ENCODE data around the gene SKIDA1.
A peak's percentile ranks its signal among the peaks of the same experiment; 100 is the strongest.

The SKIDA1 gene

DNA sequence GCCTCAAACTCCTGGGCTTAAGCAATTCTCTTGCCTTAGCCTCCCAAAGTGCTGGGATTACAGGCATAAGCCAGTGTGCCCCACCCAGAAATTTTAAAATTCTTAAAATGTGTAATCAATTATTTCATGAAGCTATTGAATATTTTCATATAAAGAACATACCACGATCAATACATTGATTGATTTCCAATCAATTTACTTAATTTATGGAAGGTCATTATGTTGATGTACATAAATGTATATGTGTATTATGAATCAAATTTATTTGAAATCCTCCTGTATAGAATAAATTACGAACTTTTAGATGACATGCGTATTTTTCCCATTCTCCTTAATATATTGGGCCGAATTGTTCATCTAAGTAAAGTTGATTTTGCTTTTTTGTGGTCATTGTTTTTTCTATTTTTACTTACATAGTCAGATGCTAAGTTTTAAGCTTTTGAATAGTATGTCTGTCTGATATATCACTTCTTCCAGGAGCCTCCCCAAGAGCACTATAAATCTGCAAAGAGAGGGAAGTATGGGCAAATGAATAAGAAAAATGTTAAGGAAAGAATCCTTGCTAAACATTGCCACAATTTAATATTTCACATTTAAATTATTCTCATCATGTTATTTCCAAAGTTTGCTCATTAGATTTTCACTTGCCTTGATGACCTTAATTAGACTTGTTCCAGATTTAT is 35.3 kb downstream of the SKIDA1 start:
- Mint-ChIP-seq H3K4me3 (no peak overlapping the region), H3K4me1 (peaks cover 10% of the 10 kb centered on the region), H3K27ac (no peak overlapping the region), H3K9me3 (no peaks in the 10 kb centered on the region), H3K27me3 (peaks cover 52% of the 10 kb centered on the region)
- DNase-seq (no peak), ATAC-seq (no peak)

DNA sequence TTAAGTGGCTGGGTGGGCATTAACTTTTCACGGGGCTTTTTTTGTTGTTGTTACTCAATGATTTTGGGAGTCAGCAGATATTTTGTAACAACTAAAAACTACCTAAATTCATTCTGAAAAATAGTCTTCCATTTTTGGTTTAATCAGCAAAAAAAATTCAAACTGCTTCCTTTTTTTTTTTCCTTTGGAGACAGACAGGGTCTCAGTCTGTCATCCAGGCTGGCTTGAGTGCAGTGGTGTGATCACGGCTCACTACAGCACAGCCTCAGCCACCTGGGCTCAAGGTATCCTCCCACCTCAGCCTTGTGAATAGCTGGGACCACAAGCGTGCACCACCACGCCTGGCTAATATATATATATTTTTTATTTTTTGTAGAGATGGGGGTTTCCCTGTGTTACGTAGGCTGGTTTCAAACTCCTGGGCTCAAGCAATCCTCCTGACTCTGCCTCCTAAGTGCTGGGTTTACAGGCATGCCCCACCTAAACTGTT is 36.5 kb downstream of the SKIDA1 start:
- DNase-seq (no peak), ATAC-seq (no peak)
- H3K27me3 Mint-ChIP-seq, result peaks cover 42% of the 10 kb centered on the region
- no peak overlapping the region for H3K27ac Mint-ChIP-seq
- peaks cover 2% of the 10 kb centered on the region for H3K4me1 Mint-ChIP-seq
- H3K9me3 Mint-ChIP-seq, result no peaks in the 10 kb centered on the region
- no peak overlapping the region for H3K4me3 Mint-ChIP-seq

DNA sequence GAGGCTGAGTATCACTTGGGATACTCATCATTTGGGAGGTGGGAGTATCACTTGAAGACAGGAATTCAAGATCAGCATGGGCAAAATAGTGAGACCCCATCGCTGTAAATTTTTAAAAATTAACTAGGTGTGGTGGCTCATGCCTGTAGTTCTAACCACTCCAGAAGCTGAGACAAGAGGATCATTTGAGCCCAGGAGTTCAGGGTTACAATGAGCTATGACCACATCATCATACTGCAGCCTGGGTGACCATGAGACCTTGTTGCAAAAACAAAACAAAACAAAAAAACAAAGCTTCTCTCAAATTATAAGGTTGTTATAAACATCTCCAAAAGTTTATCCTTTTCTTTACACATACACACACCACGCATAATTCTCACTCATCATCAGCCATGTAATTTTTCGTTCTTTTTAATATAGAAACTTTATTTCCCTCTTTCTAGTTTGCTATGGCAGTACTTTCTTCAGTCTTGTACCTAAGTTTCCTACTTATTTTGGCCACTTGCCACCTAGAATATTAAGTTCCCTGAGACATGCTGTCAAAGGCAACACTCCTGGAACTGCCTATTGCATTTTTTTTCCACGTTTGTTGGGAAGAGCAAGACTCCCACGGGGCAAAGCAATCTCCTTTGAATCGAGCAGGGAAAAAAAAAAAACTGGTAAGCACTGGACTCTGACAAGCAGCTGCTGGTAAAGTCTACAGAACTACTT is 37.1 kb downstream of the SKIDA1 start:
- H3K27me3 Mint-ChIP-seq, result peaks cover 36% of the 10 kb centered on the region
- no peaks in the 10 kb centered on the region for H3K9me3 Mint-ChIP-seq
- DNase-seq (no peak), ATAC-seq (no peak)
- H3K4me1 Mint-ChIP-seq, result no peaks in the 10 kb centered on the region
- H3K4me3 Mint-ChIP-seq, result no peak overlapping the region
- H3K27ac Mint-ChIP-seq, result no peak overlapping the region

DNA sequence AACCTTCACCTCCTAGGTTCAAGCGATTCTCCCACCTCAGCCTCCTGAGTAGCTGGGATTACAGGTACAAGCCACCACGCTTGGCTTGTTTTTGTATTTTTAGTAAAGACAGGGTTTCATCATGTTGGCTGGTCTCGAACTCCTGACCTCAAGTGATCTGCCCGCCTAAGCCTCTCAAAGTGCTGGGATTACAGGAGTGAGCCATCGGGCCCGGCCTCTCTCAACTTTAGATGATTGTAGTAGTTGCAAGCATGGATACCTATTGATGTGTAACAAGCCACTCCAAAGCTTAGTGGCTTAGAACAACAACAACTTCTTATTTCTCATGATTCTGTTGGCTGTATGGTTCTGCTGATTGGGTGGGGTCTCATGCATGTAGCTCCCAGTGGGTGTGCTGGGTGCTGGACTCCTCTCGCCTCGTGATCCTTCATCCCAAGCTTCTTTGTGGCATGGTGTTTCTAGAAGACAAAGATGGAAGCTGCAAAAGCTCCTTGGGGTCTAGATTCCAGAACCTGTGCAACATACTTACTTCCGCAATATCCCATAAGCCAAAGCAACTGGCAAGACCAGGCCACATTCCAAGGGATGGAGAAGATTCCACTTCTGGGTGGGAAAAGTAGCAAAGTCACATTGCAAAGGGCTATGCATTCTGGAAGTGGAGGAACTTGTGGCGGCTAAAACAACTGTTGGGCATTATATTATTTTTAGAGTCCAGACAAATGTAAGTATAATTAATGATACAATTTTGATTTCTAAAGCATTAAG is 37.9 kb downstream of the SKIDA1 start:
- Mint-ChIP-seq H3K4me3 (no peak overlapping the region), H3K9me3 (no peaks in the 10 kb centered on the region), H3K4me1 (no peaks in the 10 kb centered on the region), H3K27ac (no peak overlapping the region), H3K27me3 (peaks cover 28% of the 10 kb centered on the region)
- DNase-seq (no peak), ATAC-seq (no peak)

DNA sequence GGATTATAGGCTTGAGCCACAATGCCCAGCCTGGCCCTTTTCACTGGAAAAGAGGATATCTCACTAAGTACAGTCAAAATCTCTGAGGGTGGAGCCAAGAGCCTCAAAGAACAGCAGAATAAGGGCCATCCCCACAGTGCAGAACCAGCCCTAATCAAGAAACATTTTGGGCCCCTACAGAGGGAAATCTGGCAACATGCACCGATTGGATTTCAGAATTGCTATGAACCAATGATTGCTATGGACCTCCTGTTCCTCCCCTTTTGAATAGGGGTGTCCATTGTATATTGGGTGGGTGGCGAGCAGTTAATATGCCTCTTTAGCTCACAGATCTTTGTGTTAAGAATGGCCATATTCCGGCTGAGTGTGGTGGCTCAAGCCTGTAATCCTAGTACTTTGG is 42.7 kb downstream of the SKIDA1 start:
- Mint-ChIP-seq H3K9me3 (no peaks in the 10 kb centered on the region), H3K4me1 (no peaks in the 10 kb centered on the region)

DNA sequence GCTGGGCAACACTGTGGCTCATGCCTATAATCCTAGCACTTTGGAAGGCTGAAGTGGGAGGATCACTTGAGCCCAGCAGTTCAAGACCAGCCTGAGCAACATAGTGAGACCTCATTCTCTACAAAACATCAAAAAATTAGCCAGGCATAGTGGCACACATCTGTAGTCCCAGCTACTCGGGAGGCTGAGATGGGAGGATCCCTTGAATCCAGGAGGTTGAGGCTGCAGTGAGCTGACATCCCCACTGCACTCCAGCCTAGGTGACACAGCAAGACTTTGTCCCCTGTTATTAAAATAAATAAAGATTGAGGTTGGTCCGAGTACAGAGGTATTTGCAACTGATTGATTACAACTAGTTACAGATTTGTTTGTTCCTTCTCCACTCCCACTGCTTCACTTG is 44.1 kb downstream of the SKIDA1 start:
- ATAC-seq (no peak), DNase-seq (no peak)
- Mint-ChIP-seq H3K27me3 (peaks cover 15% of the 10 kb centered on the region), H3K9me3 (no peaks in the 10 kb centered on the region), H3K4me3 (no peak overlapping the region), H3K4me1 (no peaks in the 10 kb centered on the region), H3K27ac (no peak overlapping the region)

More for the DNA sequence above, 42.7 kb downstream of the SKIDA1 start:
- no peak for DNase-seq
- H3K4me3 Mint-ChIP-seq, result no peak overlapping the region
- H3K27ac Mint-ChIP-seq, result no peak overlapping the region
- ATAC-seq, result no peak
- peaks cover 23% of the 10 kb centered on the region for H3K27me3 Mint-ChIP-seq

DNA sequence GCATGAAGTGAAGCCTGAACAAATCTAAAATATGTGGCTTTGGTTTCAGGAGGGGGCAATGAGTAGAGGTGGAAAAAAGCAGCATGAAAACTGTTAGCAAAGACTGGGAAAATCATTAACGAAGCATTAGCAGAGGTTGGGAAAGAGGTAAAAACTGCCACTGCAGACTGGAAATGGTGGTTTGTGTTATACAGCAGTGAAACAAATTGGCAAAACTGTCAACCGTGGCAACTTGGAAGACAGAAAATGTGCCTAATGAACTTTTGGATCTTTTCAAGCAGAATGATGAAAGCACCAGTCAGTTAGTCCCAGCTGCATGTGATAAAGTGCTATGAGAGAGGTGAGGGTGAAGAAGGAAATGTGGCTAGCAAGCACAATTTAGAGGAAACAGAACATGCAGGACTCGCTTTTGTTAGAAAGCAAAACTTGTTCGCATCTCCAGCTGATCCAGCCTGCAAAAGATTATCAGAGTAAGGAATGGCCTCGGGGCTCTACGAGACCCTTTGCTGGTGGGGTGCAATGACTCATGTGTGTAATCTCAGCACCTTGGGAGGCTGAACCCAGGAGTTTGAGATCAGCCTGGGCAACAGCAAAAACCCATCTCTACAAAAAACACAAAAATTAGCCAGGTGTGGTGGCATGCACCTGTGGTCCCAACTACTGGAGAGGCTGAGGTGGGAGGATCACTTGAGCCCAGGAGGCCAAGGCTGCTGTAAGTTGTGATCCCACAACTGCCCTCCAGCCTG is 45.7 kb downstream of the SKIDA1 start:
- Mint-ChIP-seq H3K9me3 (no peaks in the 10 kb centered on the region), H3K27ac (no peak overlapping the region), H3K4me1 (no peaks in the 10 kb centered on the region), H3K27me3 (peaks cover 15% of the 10 kb centered on the region), H3K4me3 (no peak overlapping the region)
- DNase-seq (no peak), ATAC-seq (no peak)

DNA sequence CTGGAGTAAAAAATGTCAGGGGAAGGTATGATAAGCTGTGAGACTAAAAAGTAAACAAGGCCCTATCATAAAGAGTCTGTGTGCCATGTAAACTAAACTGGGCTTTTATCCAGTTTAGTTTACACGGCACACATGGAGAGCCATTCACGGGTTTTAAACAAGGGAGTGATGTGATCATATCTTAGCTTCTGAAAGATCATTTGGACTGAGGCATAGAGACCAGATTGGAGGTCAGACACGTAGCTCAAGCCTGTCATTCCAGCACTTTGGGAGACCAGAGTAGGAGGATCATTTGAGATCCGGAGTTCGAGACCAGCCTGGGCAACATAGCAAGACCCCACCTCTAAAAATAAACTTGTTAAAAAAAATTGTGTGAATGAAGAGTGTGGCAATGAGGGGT is 50.1 kb downstream of the SKIDA1 start:
- H3K4me1 Mint-ChIP-seq, result no peaks in the 10 kb centered on the region
- DNase-seq (no peak), ATAC-seq (no peak)
- peaks cover 21% of the 10 kb centered on the region for H3K27me3 Mint-ChIP-seq
- H3K27ac Mint-ChIP-seq, result no peak overlapping the region
- H3K4me3 Mint-ChIP-seq, result no peak overlapping the region
- H3K9me3 Mint-ChIP-seq, result no peaks in the 10 kb centered on the region

DNA sequence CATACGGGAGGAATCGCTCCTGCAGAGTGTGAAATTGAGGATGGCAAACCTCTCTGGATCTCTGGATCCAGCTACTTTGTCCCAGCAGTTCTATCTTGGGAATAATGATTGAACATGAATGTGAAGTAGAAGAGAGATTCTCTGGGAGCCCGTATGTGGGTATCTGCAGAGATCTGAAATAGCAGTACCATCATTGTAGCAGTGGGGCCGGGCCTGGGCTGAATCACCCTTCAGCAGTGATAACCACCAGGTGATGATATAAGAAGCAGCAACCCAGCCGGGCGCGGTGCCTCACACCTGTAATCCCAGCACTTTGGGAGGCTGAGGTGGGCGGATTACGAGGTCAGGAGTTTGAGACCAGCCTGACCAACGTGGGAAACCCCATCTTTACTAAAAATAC is 51.9 kb downstream of the SKIDA1 start:
- no peak overlapping the region for H3K4me3 Mint-ChIP-seq
- H3K9me3 Mint-ChIP-seq, result no peaks in the 10 kb centered on the region
- ATAC-seq (no peak), DNase-seq (no peak)
- H3K27me3 Mint-ChIP-seq, result peaks cover 7% of the 10 kb centered on the region
- no peak overlapping the region for H3K27ac Mint-ChIP-seq
- no peaks in the 10 kb centered on the region for H3K4me1 Mint-ChIP-seq

DNA sequence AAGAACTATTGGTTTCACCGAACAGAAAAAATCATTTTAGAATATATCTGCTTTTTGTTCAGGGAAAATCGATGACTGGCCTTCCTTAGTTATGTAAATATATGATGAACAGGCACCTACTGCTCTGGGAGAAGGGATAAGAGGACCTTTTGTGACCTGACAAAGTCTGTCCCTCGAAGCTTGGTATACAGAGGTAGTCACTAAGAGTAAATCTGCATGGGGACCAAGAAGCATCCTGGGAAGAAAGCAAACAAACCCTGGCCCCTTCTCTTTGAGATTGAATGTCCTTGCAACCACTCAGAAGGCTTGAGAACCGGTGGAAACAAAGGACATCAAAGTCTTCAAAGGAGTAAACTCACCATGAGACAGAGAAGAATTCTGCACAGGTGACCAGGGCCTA is 52.3 kb downstream of the SKIDA1 start:
- no peak overlapping the region for H3K4me3 Mint-ChIP-seq
- ATAC-seq, result no peak
- no peaks in the 10 kb centered on the region for H3K4me1 Mint-ChIP-seq
- no peak overlapping the region for H3K27ac Mint-ChIP-seq
- H3K9me3 Mint-ChIP-seq, result no peaks in the 10 kb centered on the region
- no peak for DNase-seq
- H3K27me3 Mint-ChIP-seq, result peaks cover 7% of the 10 kb centered on the region

DNA sequence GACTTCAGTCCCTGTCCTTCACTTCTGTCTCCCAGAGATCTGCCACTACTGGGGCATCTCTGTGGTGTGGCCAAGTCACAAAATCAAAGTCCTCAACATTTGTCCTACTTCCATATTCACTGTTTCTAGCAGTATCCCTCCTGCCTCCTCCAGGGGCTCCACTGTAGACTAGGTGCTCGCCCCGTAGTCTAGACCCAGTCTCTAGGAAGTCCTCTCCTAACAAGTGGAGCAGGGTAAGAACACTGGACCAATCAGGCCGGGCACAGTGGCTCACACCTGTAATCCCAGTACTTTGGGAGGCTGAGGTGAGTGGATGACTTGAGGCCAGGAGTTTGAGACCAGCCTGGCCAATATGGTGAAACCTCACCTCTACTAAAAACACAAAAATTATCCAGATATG is 57.4 kb downstream of the SKIDA1 start:
- Mint-ChIP-seq H3K9me3 (no peaks in the 10 kb centered on the region), H3K27me3 (peaks cover 7% of the 10 kb centered on the region)
- ATAC-seq, result no peak

DNA sequence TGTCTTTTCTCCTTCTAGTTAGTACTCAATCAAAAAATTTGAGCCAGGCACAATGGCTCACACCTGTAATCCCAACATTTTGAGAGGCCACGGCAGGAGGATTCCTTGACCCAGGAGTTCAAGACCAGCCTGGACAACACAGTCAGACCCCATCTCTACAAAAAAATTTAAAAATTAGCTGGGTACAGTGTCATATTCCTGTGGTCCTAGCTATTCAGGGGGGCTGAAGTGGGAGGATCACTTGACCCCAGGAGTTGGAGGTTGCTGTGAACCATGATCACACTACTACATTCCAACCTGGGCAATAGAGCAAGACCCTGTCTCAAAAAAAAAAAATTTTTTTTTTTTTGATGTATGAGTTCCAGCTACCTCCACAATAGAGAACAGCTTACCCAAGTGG is 57.8 kb downstream of the SKIDA1 start:
- no peak for ATAC-seq
- Mint-ChIP-seq H3K9me3 (no peaks in the 10 kb centered on the region), H3K4me1 (no peaks in the 10 kb centered on the region), H3K27me3 (peaks cover 7% of the 10 kb centered on the region), H3K4me3 (no peak overlapping the region), H3K27ac (no peak overlapping the region)
- no peak for DNase-seq

More for the DNA sequence above, 57.4 kb downstream of the SKIDA1 start:
- Mint-ChIP-seq H3K4me3 (no peak overlapping the region), H3K4me1 (no peaks in the 10 kb centered on the region), H3K27ac (no peak overlapping the region)
- DNase-seq, result no peak

DNA sequence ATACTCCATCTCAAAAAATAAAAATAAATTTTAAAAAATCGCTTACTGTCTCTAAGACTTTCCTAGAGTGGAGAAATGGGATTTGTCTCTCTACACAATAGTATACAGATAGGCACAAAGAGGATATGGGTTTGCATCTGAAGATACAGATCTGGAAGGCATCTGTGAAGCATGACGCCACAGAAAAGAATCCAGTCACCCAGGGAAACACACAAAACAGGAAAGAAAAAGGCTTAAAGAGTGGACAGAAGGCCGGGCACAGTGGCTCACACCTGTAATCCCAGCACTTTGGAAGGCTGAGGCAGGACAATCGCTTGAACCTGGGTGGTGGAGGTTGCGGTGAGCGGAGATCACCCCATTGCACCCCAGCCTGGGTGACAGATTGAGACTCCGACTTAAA is 61.3 kb downstream of the SKIDA1 start:
- Mint-ChIP-seq H3K27me3 (no peaks in the 10 kb centered on the region), H3K4me3 (no peak overlapping the region), H3K27ac (peak overlapping the region in 1 of 2 donors; percentile 1), H3K9me3 (no peaks in the 10 kb centered on the region), H3K4me1 (no peaks in the 10 kb centered on the region)
- ATAC-seq (no peak), DNase-seq (no peak)
